Superior temporal gyrus (tissue), 1 donor: ENCODE results near the gene BCKDHA.
"Not testable (repeated sequence)": the region's sequence is repeated elsewhere in the genome, so short reads cannot be mapped to it uniquely, and the experiment has no call there.

Experiments used
- DNase-seq: peaks from one replicate; pipeline ENCODE4 v3.0.0-alpha.2; 2016; ENCODE audit errors: extremely low spot score

Gene BCKDHA

GRCh38 chr19:41425174-41426115 is 27.8 kb downstream of the BCKDHA start:
- DNase-seq, result no peak

- DNase-seq, result no peak
Measured at GRCh38 chr19:41426116-41426841, 28.7 kb downstream of the BCKDHA start.

- DNase-seq, result no peak
Measured at GRCh38 chr19:41426952-41427646, 29.5 kb downstream of the BCKDHA start, which contains the start of gene B3GNT8. Gene B3GNT8, minus strand, starts transcription at chr19:41427374. Its CDS starts 596 bp downstream, at chr19:41426778.

- DNase-seq, result no peak
Measured at GRCh38 chr19:41427647-41428480, 30.2 kb downstream of the BCKDHA start.

DNA sequence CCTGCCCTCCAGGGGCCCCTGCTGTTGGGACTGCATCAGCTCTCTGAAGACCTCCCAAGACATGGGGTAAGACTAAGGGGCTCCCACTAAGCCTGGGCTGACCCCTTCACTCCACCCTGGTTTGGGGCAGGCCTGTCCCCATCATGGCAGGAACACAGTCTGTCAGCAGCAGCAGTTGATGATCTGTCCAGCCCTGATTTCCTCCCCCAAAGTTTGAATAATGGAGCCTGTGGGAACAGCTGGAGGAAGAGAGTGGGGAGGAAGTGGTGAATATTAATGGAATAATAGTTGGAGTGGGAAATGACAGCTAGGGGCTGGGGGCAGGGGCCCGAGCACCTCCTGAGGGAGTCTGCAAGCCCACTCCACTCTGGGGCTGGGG is 30.9 kb downstream of the BCKDHA start:
- DNase-seq, result no peak

GRCh38 chr19:41430922-41431321 is 33.3 kb downstream of the BCKDHA start:
- DNase-seq, result no peak

- DNase-seq, result peak; percentile 31
Measured at GRCh38 chr19:41431426-41432386, 34.1 kb downstream of the BCKDHA start.

- no peak for DNase-seq
Measured at GRCh38 chr19:41433171-41433570, 35.6 kb downstream of the BCKDHA start.

DNA sequence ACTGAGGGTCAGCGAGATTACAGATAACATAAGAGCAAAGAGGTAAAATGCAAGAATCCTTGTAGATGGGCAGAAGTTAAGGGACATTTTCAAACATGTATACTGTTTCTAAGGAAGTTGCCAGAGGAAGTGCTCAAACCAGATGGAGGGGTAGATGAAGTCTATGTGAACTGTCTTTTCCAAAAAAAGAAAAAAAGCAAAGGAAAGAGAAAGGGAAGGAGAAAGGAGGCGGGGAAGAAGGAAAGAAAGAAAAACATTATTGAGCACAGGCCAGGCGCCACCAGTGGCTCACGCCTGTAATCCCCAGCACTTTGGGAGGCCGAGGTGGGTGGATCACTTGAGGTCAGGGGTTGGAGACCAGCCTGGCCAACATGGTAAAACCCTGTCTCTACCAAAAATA is 36.8 kb downstream of the BCKDHA start:
- DNase-seq, result no peak

GRCh38 chr19:41435376-41435775 is 37.8 kb downstream of the BCKDHA start:
- DNase-seq, result not testable (repeated sequence)

GRCh38 chr19:41435936-41436673 is 38.5 kb downstream of the BCKDHA start:
- no peak for DNase-seq

DNA sequence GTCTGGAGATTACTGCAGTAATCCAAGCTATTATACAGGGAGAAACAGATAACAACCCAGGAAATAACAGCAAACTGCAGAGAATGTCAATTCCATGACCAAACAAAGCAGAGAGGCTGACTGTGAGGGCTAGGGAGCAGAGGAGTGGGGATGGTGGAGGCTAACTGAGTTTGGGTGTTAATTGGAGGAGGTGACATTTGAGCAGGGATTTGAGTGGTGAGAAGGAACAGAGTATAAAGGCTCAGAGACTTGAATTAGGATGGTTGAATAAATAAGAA is 39.0 kb downstream of the BCKDHA start:
- no peak for DNase-seq

GRCh38 chr19:41437944-41438574 is 40.4 kb downstream of the BCKDHA start:
- no peak for DNase-seq

DNA sequence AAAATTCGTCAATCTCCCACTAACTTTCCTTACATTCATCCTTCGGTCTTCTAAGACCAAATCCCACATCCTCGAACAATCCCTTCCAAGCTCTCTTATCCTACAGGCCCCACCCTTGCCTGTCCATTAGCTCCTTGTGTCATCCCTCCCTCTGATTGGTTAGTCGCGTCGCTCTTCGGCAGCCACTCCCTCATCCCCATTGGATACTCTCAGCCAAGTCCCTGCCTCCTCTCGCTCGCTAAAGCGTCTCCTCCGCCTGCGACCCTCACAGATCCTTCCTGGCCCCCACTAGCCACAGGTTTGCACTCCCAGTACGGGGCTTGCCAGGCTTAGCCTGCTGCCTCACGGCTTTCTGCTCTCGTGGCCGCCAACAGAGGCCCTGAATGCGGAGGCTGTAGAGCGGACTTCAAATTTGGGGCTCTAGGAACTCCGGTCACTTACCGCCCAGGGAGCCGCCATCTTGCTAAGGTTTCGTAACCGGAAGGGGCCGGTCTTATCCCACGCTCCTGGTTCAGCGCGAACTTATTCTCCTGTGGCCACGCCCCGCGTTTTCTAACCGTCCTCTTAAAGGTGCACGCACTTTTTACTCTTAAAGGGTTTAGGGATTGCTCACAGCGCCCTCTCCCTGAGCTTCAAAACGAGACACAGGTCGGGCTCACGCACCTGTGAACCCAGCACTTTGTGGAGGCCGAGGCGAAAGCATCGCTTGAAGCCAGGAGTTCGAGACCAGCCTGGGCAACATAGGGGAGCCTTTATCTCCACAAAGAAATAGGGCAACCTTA is 42.0 kb downstream of the BCKDHA start, which contains the start of gene DMAC2:
Gene DMAC2 (minus strand): TSS at position 472 of the 782 bp plus-strand sequence. CDS start 13 bp downstream, at position 459.
- DNase-seq, result peak; percentile 98

DNA sequence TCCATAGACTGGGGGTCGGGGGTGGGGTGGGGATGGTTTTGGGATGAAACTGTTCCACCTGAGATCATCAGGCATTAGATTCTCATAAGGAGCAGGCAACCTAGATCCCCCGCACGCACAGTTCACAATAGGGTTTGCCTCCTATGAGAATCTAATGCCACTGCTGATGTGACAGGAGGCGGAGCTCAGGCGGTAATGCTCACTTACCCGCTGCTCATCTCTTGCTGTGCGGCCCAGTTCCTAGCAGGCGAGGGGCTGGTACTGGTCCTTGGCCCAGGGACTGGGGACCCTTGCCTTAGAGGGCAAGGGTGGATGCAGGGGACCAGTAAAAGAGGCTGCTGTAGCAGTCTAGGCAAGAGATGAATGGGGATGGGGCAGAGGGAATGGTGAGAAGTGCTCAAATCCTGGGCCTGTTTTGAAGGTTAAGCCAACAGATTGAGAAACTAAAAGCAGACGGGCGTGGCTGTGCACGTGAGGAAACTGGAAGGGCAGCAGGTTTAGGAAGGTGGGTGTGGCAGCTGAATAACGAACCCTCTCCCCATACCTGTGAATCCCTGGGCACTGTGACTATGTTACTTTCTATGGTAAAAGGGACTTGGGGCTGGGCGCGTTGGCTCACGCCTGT is 43.8 kb downstream of the BCKDHA start:
- DNase-seq, result no peak

- DNase-seq, result no peak
Measured at GRCh38 chr19:41442473-41443355, 45.1 kb downstream of the BCKDHA start, which contains the start of gene ERICH4. Gene ERICH4, plus strand, starts transcription at chr19:41443156. Its CDS starts 14 bp downstream, at chr19:41443170.
